Measurements from ENCODE around the gene STT3B. TPM values are rescaled to one million over a fixed set of nuclear protein-coding genes. Genes with fewer than 3 reads are reported as not detected.

The STT3B gene
- 100 to 1,000 TPM in 1 of 3 donors, 10 to 100 TPM in 2; 86.0 to 118 (median 94.3) TPM for total RNA-seq
- long read RNA-seq, donor 1, full-length matches to known transcripts: 98 of 113 reads
- long read RNA-seq, donor 1, partial matches to known transcripts: 6 of 113 reads
- long read RNA-seq, donor 1, other reads (novel, unspliced or antisense): 9 of 113 reads
- long read RNA-seq, donor 2, partial matches to known transcripts: 2 of 3 reads
- long read RNA-seq, donor 2, other reads (novel, unspliced or antisense): 1 of 3 reads

- peak; percentile 78 for ATAC-seq
- H3K4me3 ChIP-seq: peak within 1 kb of the TSS; percentile 92
- TF ChIP-seq CTCF (IDR thresholded peaks at IDR 0.05): no peak
- intact Hi-C loops (cut with DNase I, micrococcal nuclease): no loop called here
- peaks cover 39% of the 10 kb centered on the region for H3K4me1 ChIP-seq (ENCODE audit: low read depth)
- DNase-seq: peak; percentile 78 to 92 (median 90)
- no peaks in the 10 kb centered on the region for H3K36me3 ChIP-seq (ENCODE audit: low read depth)
- no peaks in the 10 kb centered on the region for H3K9me3 ChIP-seq
These were observed at the start of gene STT3B for GRCh38 chr3:31532587-31533168. Gene STT3B (plus strand): TSS chr3:31532925. CDS start chr3:31532999, 74 bp downstream.

GRCh38 chr3:31483776-31484175, 48.9 kb upstream of the STT3B start:
- no peaks in the 10 kb centered on the region for H3K4me1 ChIP-seq (ENCODE audit: low read depth)
- no peak for TF ChIP-seq CTCF (IDR thresholded peaks at IDR 0.05)
- no peak for DNase-seq
- H3K4me3 ChIP-seq: no peak overlapping the region
- no peak for ATAC-seq
- H3K36me3 ChIP-seq (ENCODE audit: low read depth): no peaks in the 10 kb centered on the region
- intact Hi-C loops (cut with DNase I, micrococcal nuclease): no loop called here
- no peaks in the 10 kb centered on the region for H3K9me3 ChIP-seq

GRCh38 chr3:31485196-31485595, 47.5 kb upstream of the STT3B start:
- ATAC-seq: no peak
- no peaks in the 10 kb centered on the region for H3K4me1 ChIP-seq (ENCODE audit: low read depth)
- no peak for TF ChIP-seq CTCF (IDR thresholded peaks at IDR 0.05)
- H3K4me3 ChIP-seq: no peak overlapping the region
- H3K9me3 ChIP-seq: no peaks in the 10 kb centered on the region
- H3K36me3 ChIP-seq (ENCODE audit: low read depth): no peaks in the 10 kb centered on the region
- intact Hi-C loops (cut with DNase I, micrococcal nuclease): no loop called here
- DNase-seq: no peak

GRCh38 chr3:31486865-31487533, 45.7 kb upstream of the STT3B start:
- H3K36me3 ChIP-seq (ENCODE audit: low read depth): no peaks in the 10 kb centered on the region
- no peaks in the 10 kb centered on the region for H3K4me1 ChIP-seq (ENCODE audit: low read depth)
- no peak overlapping the region for H3K4me3 ChIP-seq
- no peak for ATAC-seq
- no peak for TF ChIP-seq CTCF (IDR thresholded peaks at IDR 0.05)
- DNase-seq: no peak
- intact Hi-C loops (cut with DNase I, micrococcal nuclease): no loop called here
- H3K9me3 ChIP-seq: no peaks in the 10 kb centered on the region

- TF ChIP-seq CTCF (IDR thresholded peaks at IDR 0.05): no peak
- no peak overlapping the region for H3K4me3 ChIP-seq
- DNase-seq (no peak), ATAC-seq (peak; percentile 36)
- H3K4me1 ChIP-seq (ENCODE audit: low read depth): no peaks in the 10 kb centered on the region
- H3K36me3 ChIP-seq (ENCODE audit: low read depth): no peaks in the 10 kb centered on the region
- intact Hi-C loops (cut with DNase I, micrococcal nuclease): no loop called here
- H3K9me3 ChIP-seq: no peaks in the 10 kb centered on the region
These were observed 44.2 kb upstream of the STT3B start for GRCh38 chr3:31488475-31489017.

Data from mucosa of descending colon (tissue), 3 donors.